H9 (cell line): ENCODE measurements around the gene NLRC3. TPM values are rescaled to one million over a fixed set of nuclear protein-coding genes. Genes with fewer than 3 reads are reported as not detected.

Experiments used
- DNase-seq: peaks from one replicate; pipeline ENCODE4 v3.0.0-alpha.2; 2017
- H2AFZ ChIP-seq: one replicate; pipeline ENCODE4 v1.6.1; 2013; ENCODE audit warnings: mild to moderate bottlenecking, low read length, control low read depth, moderate library complexity
- H2AK5ac ChIP-seq: 2 replicates; pipeline ENCODE4 v1.6.1; 2013; ENCODE audit warnings: low read length, control low read depth, mixed read lengths; ENCODE audit not compliant: insufficient read length
- H2BK120ac ChIP-seq: one replicate; pipeline ENCODE4 v1.6.1; 2013; ENCODE audit warnings: low read depth, mild to moderate bottlenecking, low read length, control low read depth, inconsistent platforms; ENCODE audit not compliant: poor library complexity, severe bottlenecking
- H2BK12ac ChIP-seq: 2 replicates; pipeline ENCODE4 v1.6.1; 2013; ENCODE audit warnings: low read length, control low read depth, mixed read lengths, low read depth; ENCODE audit not compliant: insufficient read length
- H2BK15ac ChIP-seq: 2 replicates; pipeline ENCODE4 v1.6.1; 2013; ENCODE audit warnings: low read depth, low read length, control low read depth
- H2BK20ac ChIP-seq: one replicate; pipeline ENCODE4 v1.6.1; 2013; ENCODE audit warnings: low read depth, mild to moderate bottlenecking, low read length, control low read depth, inconsistent platforms; ENCODE audit not compliant: poor library complexity, severe bottlenecking
- H2BK5ac ChIP-seq: 2 replicates; pipeline ENCODE4 v1.6.1; 2013; ENCODE audit warnings: low read length, control low read depth, mixed read lengths; ENCODE audit not compliant: insufficient read length
- H3K14ac ChIP-seq: 2 replicates; pipeline ENCODE4 v1.6.1; 2013; ENCODE audit warnings: low read length, control low read depth; ENCODE audit not compliant: insufficient read depth
- H3K18ac ChIP-seq: 2 replicates; pipeline ENCODE4 v1.6.1; 2013; ENCODE audit warnings: low read depth, mild to moderate bottlenecking, mixed read lengths, low read length, control low read depth; ENCODE audit not compliant: insufficient read length
- H3K23ac ChIP-seq: 2 replicates; pipeline ENCODE4 v1.6.1; 2013; ENCODE audit warnings: low read length, control low read depth, mixed read lengths, low read depth; ENCODE audit not compliant: insufficient read length
- H3K23me2 ChIP-seq: 2 replicates; pipeline ENCODE4 v1.6.1; 2013; ENCODE audit warnings: low read depth, mild to moderate bottlenecking, mixed read lengths, low read length, control low read depth; ENCODE audit not compliant: insufficient read length, poor library complexity, severe bottlenecking
- H3K27ac ChIP-seq: 2 replicates; pipeline ENCODE4 v1.5.1; 2013; ENCODE audit warnings: low read length, control low read depth, mixed read lengths, low read depth; ENCODE audit not compliant: insufficient read length
- H3K27me3 ChIP-seq: 2 replicates; pipeline ENCODE4 v1.6.1; 2013; ENCODE audit warnings: low read length, control low read depth, inconsistent platforms; ENCODE audit not compliant: insufficient read depth
- H3K4ac ChIP-seq: 2 replicates; pipeline ENCODE4 v1.6.1; 2013; ENCODE audit warnings: low read depth, mild to moderate bottlenecking, control low read depth, inconsistent platforms, low read length, moderate library complexity
- H3K4me1 ChIP-seq: 2 replicates; pipeline ENCODE4 v1.6.1; 2013; ENCODE audit warnings: low read length, control low read depth, inconsistent platforms; ENCODE audit not compliant: insufficient read depth
- H3K4me2 ChIP-seq: 2 replicates; pipeline ENCODE4 v1.6.1; 2013; ENCODE audit warnings: low read length, control low read depth, mixed read lengths; ENCODE audit not compliant: insufficient read length, insufficient read depth
- H3K56ac ChIP-seq: 2 replicates; pipeline ENCODE4 v1.6.1; 2013; ENCODE audit warnings: low read depth, mild to moderate bottlenecking, mixed read lengths, low read length, control low read depth; ENCODE audit not compliant: insufficient read length
- H3K79me1 ChIP-seq: 2 replicates; pipeline ENCODE4 v1.6.1; 2013; ENCODE audit warnings: low read depth, mild to moderate bottlenecking, moderate library complexity, low read length, control low read depth, inconsistent platforms; ENCODE audit not compliant: insufficient read depth, poor library complexity, severe bottlenecking
- H3K79me2 ChIP-seq: 2 replicates; pipeline ENCODE4 v1.6.1; 2013; ENCODE audit warnings: low read length, control low read depth, inconsistent platforms; ENCODE audit not compliant: insufficient read depth
- H3K9ac ChIP-seq: 2 replicates; pipeline ENCODE4 v1.6.1; 2013; ENCODE audit warnings: low read length, control low read depth, mixed read lengths; ENCODE audit not compliant: insufficient read length; ENCODE audit errors: extremely low read depth
- H3K9me3 ChIP-seq: one replicate; pipeline ENCODE4 v1.6.1; 2013; ENCODE audit warnings: low read depth, low read length, inconsistent platforms; ENCODE audit not compliant: control insufficient read depth
- H3T11ph ChIP-seq: one replicate; pipeline ENCODE4 v1.6.1; 2013; ENCODE audit warnings: mild to moderate bottlenecking, low read length, control low read depth, inconsistent platforms
- H4K20me1 ChIP-seq: one replicate; pipeline ENCODE4 v1.6.1; 2013; ENCODE audit not compliant: control insufficient read depth, insufficient read length, insufficient read depth
- H4K5ac ChIP-seq: 2 replicates; pipeline ENCODE4 v1.6.1; 2013; ENCODE audit warnings: low read depth, mild to moderate bottlenecking, mixed read lengths, low read length, control low read depth; ENCODE audit not compliant: insufficient read length
- H4K8ac ChIP-seq: replicated peaks from 2 replicates; pipeline ENCODE4 v1.6.1; 2013; ENCODE audit warnings: low read length, control low read depth, mixed read lengths, low read depth; ENCODE audit not compliant: insufficient read length
- H4K91ac ChIP-seq: 2 replicates; pipeline ENCODE4 v1.6.1; 2013; ENCODE audit warnings: low read depth, mild to moderate bottlenecking, moderate library complexity, mixed read lengths, low read length, control low read depth; ENCODE audit not compliant: insufficient read length
- H3K27ac Mint-ChIP-seq, 3 experiments: 2 replicates in 2 of 3; 3 replicates in 1 of 3; pipeline ENCODE4 v1.8.0; 2020 to 2021; ENCODE audit warnings: mixed read lengths in 3 of 3, mild to moderate bottlenecking in 1 of 3, moderate library complexity in 1 of 3
- H3K27me3 Mint-ChIP-seq: 2 replicates; pipeline ENCODE4 v1.8.0; 2021; ENCODE audit warnings: low read depth, mild to moderate bottlenecking, moderate library complexity, mixed read lengths
- H3K36me3 Mint-ChIP-seq, 3 experiments: 2 replicates in 2 of 3; 3 replicates in 1 of 3; pipeline ENCODE4 v1.8.0; 2020 to 2021; ENCODE audit warnings: low read depth in 3 of 3, mixed read lengths in 3 of 3; ENCODE audit not compliant: insufficient read depth in 1 of 3
- H3K4me1 Mint-ChIP-seq, 2 experiments: 2 replicates each; pipeline ENCODE4 v1.8.0; 2020; ENCODE audit warnings: mixed read lengths in 2 of 2
- H3K4me3 Mint-ChIP-seq, 2 experiments: 2 replicates in 1 of 2; 3 replicates in 1 of 2; pipeline ENCODE4 v1.8.0; 2020 to 2021; ENCODE audit warnings: mild to moderate bottlenecking in 2 of 2, mixed read lengths in 2 of 2, moderate library complexity in 1 of 2
- H3K9me3 Mint-ChIP-seq, 2 experiments: 2 replicates in 1 of 2; 3 replicates in 1 of 2; pipeline ENCODE4 v1.8.0; 2020; ENCODE audit warnings: mild to moderate bottlenecking in 2 of 2, mixed read lengths in 2 of 2, moderate library complexity in 1 of 2
- WGBS: extraction: QIAGEN DNeasy Blood & Tissue Kit; methylation state at CpG from one replicate; pipeline ENCODE4 v1.1.7; 2013; ENCODE audit warnings: missing lambda C conversion rate, low lambda C conversion rate, mixed read lengths; ENCODE audit not compliant: insufficient read length; ENCODE audit errors: extremely low coverage; 5-methylcytosine and 5-hydroxymethylcytosine counted together
- total RNA-seq: library from RNA; stranded (reverse); gene quantifications from 2 replicates; pipeline ENCODE4 v1.2.1, GENCODE V29; 2021
- TF ChIP-seq, protein P1 (sequence below): fragments of 200-600 bp; sonication (generic); conservative IDR thresholded peaks from 3 replicates; pipeline ENCODE4 v1.8.0; 2021; ENCODE audit warnings: antibody characterized with exemption, mild to moderate bottlenecking

NLRC3 gene
- total RNA-seq, 1 experiment from 2014 or later: 0.44 TPM

DNA sequence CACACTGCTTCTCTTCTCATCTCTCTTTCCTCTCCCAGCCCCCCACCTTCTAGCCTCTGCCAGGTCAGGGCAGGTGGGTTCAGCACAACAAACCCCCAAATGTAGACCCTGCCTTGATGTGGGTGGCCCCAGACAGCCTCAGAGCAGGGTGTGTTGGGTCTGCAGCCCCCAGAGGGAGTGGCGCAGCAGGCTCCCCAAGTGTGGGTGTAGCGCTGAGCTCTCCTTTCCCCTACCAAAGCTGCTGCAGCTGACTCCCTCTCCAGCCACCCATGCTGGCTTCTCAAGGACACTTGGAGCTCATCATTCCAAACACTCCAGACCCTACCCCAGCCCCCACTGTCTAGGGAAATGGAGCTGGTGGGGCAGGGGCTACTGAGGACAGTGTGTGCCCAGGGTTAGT, 27.3 kb downstream of the NLRC3 start:
- Histone ChIP-seq H2BK12ac (no peak overlapping the region), H2BK120ac (no peak overlapping the region), H3K56ac (no peak overlapping the region), H3K27me3 (no peaks in the 10 kb centered on the region), H2BK15ac (no peak overlapping the region), H4K8ac (no peak overlapping the region), H2AFZ (no peak overlapping the region), H3K23ac (no peak overlapping the region), H2AK5ac (no peak overlapping the region), H3K9me3 (no peaks in the 10 kb centered on the region), H4K91ac (no peak overlapping the region), H3K9ac (no peak overlapping the region), H3K14ac (no peak overlapping the region), H3K23me2 (peaks cover 5% of the 10 kb centered on the region), H3T11ph (no peak overlapping the region), H2BK20ac (no peak overlapping the region), H2BK5ac (no peak overlapping the region), H3K79me1 (no peaks in the 10 kb centered on the region), H3K4ac (no peak overlapping the region), H3K27ac (no peak overlapping the region), H4K20me1 (no peaks in the 10 kb centered on the region), H3K4me2 (no peak overlapping the region), H3K4me1 (peaks cover 4% of the 10 kb centered on the region; the same call in 1 of the 2 replicates), H3K79me2 (no peaks in the 10 kb centered on the region), H4K5ac (no peak overlapping the region), H3K18ac (no peak overlapping the region)
- no peak for DNase-seq
- Mint-ChIP-seq H3K4me3 (no peak overlapping the region), H3K36me3 (peaks cover 0 to 16% (median 9%) of the 10 kb centered on the region in 3 experiments; a peak in 4 of 7 replicates), H3K9me3 (peaks cover 5 to 6% of the 10 kb centered on the region in 2 experiments; a peak in 3 of 5 replicates), H3K27ac (no peak overlapping the region; a peak in 1 of 7 replicates), H3K4me1 (peaks cover 26 to 33% of the 10 kb centered on the region in 2 experiments), H3K27me3 (peaks cover 48% of the 10 kb centered on the region)
- WGBS: no CpG with 5 or more reads among the region's 2 CpGs
- TF ChIP-seq, protein P1, sequence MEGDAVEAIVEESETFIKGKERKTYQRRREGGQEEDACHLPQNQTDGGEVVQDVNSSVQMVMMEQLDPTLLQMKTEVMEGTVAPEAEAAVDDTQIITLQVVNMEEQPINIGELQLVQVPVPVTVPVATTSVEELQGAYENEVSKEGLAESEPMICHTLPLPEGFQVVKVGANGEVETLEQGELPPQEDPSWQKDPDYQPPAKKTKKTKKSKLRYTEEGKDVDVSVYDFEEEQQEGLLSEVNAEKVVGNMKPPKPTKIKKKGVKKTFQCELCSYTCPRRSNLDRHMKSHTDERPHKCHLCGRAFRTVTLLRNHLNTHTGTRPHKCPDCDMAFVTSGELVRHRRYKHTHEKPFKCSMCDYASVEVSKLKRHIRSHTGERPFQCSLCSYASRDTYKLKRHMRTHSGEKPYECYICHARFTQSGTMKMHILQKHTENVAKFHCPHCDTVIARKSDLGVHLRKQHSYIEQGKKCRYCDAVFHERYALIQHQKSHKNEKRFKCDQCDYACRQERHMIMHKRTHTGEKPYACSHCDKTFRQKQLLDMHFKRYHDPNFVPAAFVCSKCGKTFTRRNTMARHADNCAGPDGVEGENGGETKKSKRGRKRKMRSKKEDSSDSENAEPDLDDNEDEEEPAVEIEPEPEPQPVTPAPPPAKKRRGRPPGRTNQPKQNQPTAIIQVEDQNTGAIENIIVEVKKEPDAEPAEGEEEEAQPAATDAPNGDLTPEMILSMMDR: no peak
